NCI-H2196 treated with DMSO at 0.1 percent for 48 hours (cell line): ENCODE results near the gene PSMA3.

Experiments
- DNase-seq: peaks from one replicate; lab custom pipeline; 2025; ENCODE audit not compliant: unreplicated experiment; lab: John Stamatoyannopoulos, UW

Gene PSMA3

DNA sequence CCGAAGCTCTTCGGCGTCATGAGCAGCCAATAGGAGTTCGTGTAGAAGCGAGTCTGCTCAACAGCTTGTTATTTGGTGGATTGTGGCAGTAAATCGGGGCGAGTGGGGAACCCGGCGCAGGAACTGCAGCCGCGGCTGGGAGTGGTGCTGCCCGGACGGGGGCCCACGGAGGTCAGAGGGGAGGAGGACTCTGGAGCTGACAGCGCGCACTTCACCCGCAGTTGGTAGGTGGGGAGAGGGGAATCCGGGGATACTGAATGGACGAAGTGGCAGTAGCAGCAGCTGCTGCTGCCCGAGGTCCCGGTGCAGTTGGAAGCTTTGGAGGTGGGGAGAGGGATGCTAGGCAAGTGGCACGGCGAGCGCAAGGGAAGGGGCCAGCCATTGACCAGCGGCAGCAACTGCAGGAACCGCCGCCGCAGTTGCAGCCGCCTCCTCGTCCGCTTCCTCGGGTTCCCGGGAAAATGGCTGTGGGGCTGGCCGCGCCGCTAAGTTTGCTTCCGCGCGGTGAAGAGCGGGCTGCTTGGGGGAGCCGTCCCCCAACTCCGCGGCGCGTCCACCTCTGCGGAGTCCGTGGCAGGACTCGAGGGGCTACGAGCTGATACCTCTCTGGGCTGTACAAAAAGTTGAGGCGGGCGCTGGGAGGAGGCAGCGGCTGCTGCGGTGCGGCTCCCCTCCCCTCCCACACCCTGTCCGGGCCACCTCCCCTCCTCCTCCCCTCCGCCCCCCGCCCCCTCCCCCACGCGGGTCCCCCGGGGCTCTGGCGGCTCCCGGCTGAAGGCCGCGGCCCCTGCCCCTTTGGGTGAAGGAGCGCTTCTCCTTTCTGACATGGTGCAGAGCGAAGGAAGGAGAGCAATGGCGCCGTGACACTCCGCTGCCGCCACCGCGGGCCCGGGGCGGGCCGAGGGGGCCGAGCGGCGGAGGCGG lies 54.1 kb downstream of the PSMA3 start, which contains the start of gene ARID4A:
Gene ARID4A (plus strand): TSS at position 79 of the 924 bp plus-strand sequence. CDS start 1,300 bp downstream, outside the sequence.
- no peak for DNase-seq

GRCh38 chr14:58299401-58300330 lies 55.0 kb downstream of the PSMA3 start:
- DNase-seq, result no peak

DNA sequence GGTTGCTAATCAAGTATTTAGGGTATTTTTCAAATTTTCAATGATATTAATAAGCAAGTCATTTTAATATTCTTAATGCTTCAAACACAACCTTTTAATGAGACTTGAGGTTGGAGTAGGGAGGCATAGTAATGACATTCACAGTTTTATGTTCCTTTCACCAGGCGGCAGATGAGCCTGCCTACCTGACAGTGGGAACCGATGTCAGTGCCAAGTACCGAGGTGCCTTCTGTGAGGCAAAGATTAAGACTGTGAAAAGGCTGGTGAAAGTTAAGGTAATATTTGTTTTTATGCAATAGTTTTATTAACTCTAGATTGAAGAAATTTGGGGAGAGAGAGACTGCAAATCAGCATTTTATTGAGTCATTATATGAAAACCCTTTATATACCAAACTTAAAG lies 56.8 kb downstream of the PSMA3 start:
- DNase-seq, result no peak

DNA sequence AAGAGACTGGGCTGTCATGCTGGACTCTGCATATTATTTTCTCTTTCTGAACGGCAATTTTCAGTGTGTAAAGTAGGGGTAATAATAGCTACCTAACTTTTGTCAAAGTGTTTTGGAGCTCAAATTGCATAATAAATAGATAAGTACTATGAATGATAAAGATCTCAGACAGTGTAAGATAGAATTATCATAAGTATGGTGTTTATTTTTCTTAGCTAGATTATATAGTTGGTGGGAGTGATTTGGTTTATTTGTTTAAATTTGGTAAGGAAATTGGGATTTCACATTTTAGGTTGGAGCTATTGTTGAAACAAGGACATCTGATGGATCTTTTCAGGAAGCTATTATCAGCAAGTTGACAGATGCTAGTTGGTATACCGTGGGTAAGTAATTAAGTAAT lies 61.1 kb downstream of the PSMA3 start:
- DNase-seq, result no peak

GRCh38 chr14:58307597-58308316 lies 63.1 kb downstream of the PSMA3 start:
- DNase-seq, result no peak

- DNase-seq, result no peak
Observed at GRCh38 chr14:58309086-58309485, 64.4 kb downstream of the PSMA3 start.

- DNase-seq, result no peak
Observed at GRCh38 chr14:58313699-58314098, 69.1 kb downstream of the PSMA3 start.

- no peak for DNase-seq
Observed at GRCh38 chr14:58315606-58316005, 71.0 kb downstream of the PSMA3 start.
